HEK293T (cell line): ENCODE results near the gene FH.

ENCODE experiments used
- BHLHE40 ChIP-seq: fragments of 450-650 bp; IDR thresholded peaks from 2 replicates; pipeline ENCODE4 v1.6.1; 2016; ENCODE audit warnings: mild to moderate bottlenecking, moderate library complexity, borderline replicate concordance
- CTBP1 ChIP-seq: fragments of 450-650 bp; IDR thresholded peaks from 2 replicates; pipeline ENCODE4 v1.6.1; 2016; ENCODE audit warnings: borderline replicate concordance
- ELF4 ChIP-seq: fragments of 450-650 bp; IDR thresholded peaks from 2 replicates; pipeline ENCODE4 v1.6.1; 2017; ENCODE audit warnings: antibody characterized with exemption
- FOXA1 ChIP-seq: fragments of 450-650 bp; IDR thresholded peaks from 2 replicates; pipeline ENCODE4 v1.6.1; 2016; ENCODE audit warnings: mild to moderate bottlenecking
- FOXK2 ChIP-seq: fragments of 450-650 bp; IDR thresholded peaks from 2 replicates; pipeline ENCODE4 v1.6.1; 2016; ENCODE audit warnings: mild to moderate bottlenecking
- FOXM1 ChIP-seq: fragments of 450-650 bp; IDR thresholded peaks from 2 replicates; pipeline ENCODE4 v1.6.1; 2017; ENCODE audit warnings: mild to moderate bottlenecking, borderline replicate concordance
- L3MBTL2 ChIP-seq: fragments of 450-650 bp; conservative IDR thresholded peaks from 2 replicates; pipeline ENCODE4 v1.6.1; 2016; ENCODE audit warnings: mild to moderate bottlenecking
- LEF1 ChIP-seq: fragments of 450-650 bp; IDR thresholded peaks from 2 replicates; pipeline ENCODE4 v1.6.1; 2017; ENCODE audit warnings: mild to moderate bottlenecking, borderline replicate concordance
- NFRKB ChIP-seq: fragments of 450-650 bp; IDR thresholded peaks from 2 replicates; pipeline ENCODE4 v1.6.1; 2016; ENCODE audit warnings: mild to moderate bottlenecking, moderate library complexity
- SP1 ChIP-seq: fragments of 450-650 bp; IDR thresholded peaks from 2 replicates; pipeline ENCODE4 v1.6.1; 2017

DNA sequence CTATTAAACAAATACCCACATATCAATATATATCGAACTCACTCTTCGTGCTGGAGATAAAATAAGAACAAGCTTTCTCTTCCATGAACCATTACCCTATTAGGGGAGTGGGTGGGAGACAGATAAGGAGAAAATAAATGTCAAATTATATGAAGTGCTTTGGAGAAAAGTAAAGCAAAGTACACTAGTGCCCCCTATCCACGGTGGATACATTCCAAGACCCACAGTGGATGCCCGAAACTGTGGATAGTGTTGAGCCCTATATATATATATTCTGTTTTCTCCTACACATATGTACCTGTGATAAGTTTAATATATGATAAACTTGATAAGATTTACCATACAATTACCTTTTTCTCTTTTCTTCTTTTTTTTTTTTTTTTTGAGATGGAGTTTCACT, 54.6 kb downstream of the FH start:
- TF ChIP-seq CTBP1 (no peak), ELF4 (no peak), FOXK2 (no peak), FOXM1 (no peak), LEF1 (no peak), NFRKB (no peak), L3MBTL2 (no peak), BHLHE40 (no peak), SP1 (no peak), FOXA1 (no peak)
